GM18520 (cell line): ENCODE results near the gene AP1G1.
"Not testable (repeated sequence)": the region's sequence is repeated elsewhere in the genome, so short reads cannot be mapped to it uniquely, and the experiment has no call there.

ENCODE experiments used
- ATAC-seq: cut with Tn5 transposase; IDR thresholded peaks from one replicate; pipeline ENCODE4 v1.9.1; 2021; ENCODE audit not compliant: unreplicated experiment

AP1G1 gene

DNA sequence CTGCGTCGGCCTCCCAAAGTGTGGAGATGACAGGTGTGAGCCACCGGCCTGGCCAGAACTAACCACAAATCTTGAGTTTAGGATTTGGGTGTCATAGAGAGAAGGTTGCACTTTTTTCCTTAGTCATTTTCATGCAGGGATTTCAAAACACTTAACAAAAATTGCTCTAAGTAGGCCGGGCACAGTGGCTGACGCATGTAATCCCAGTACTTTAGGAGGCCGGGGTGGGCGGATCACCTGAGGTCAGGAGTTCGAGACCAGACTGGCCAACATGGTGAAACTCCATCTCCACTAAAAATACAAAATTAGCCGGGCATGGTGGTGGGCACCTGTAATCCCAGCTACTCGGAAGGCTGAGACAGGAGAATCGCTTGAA lies 1.5 kb upstream of the AP1G1 start:
- not testable (repeated sequence) for ATAC-seq

DNA sequence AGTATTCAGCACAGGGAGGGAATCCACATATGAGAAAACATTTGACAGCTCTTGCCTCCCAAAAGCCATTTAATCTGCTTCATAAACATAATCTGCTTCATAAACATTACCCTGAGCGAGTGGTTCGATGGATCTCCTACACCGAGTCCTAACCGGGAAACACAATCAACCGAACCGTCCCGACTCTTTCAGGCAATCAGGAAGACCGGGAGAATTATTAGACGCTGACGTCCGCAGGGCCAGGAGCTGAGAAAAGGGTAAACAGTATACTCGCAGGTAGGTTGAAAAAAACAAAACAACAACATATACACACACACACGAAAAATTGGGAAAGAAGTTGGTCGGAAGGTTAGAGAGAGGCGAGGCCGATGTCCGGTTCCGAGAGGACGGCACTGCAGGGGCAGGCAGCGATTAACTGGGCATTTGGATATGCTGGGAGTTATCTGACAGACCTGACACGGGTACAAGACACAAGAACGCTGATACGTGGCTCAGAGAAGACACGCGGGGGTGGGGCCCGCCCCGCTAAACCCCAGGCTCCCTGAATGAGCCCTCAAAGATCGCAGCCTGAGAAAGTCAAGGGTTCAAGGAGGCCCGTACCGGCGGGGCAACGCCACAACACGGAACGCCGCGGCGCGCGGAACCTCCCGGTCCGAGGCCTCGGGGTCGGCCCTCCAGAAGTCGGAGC lies 585 bp downstream of the AP1G1 start:
- ATAC-seq, result peak; percentile 18

DNA sequence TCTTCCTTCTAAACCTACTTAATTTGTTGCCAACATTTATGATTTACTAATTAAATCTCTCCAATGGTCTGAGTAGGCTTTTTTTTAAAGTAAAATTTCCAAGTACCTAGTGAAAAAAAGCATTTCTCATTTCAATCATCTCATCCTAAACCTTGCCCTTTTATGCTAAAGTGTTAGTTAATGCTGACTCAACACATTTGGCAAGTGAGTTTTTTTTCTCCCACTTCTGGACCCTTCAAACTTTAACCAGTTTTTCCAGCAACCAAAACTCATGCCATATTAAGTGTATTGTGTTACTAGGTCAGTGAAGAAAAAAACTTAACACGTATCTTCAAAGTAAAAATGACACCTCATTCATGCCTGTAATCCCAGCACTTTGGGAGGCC lies 5.3 kb downstream of the AP1G1 start:
- ATAC-seq, result no peak

DNA sequence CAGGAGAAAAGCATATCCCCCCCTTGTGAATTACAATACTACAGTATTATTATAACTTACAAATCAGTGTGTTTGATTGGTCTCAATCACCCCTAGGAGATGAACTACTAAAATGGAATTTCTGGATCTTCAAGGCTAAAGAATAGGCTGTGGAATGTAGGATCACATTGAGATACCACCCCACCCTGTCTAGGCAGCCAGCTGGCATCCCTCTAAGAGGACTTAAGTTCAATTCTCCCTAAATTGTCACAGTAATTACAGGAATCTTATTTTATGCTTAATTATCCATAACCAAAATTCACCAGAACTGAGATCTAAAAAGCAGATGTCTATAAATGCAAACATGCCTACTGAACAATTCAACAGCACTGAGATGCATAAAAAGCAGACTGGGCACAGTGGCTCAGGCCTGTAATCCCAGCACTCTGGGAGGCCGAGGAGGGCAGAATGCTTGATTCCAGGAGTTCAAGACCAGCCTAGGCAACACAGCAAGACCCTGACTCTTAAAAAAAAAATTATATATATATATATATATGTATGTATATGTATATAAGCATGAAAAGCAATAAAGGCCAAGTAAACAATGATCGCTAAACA lies 12.0 kb downstream of the AP1G1 start:
- ATAC-seq, result no peak

DNA sequence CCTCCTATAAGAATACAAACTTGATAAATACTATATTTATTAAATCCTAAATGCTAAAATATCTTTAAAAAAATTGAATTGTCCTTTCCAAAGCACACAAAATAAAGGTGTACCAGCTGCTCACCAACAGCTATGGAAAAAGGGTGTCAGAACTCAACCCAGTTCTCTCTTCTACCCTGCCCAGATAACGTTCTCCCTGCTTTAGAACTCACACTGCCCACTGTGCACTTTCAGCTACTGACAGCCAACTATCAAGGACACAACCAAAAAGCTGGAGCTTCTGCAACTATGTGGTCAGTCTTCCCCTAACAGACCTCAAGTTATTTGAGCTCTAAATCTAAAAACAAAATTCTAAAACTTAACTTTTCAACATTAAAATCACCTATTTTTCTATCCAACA lies 13.7 kb downstream of the AP1G1 start:
- ATAC-seq, result no peak

DNA sequence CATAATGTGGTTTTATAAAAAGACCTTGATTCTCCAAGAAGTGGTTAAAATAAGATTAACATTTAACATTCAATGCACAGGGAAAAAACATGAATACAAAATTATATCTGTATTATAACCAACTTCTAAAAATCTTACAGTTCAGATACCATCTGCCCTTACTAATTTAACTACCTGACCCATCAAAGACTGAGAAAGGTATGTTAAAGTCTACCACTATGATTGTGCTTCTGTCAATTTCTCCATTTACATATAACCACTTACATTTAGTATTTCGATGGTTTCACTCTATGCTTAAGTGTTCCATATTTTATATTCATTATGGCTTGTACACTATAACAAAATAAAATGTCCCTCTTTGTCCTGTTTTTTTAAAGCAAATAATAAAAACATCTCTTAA lies 14.6 kb downstream of the AP1G1 start:
- no peak for ATAC-seq

DNA sequence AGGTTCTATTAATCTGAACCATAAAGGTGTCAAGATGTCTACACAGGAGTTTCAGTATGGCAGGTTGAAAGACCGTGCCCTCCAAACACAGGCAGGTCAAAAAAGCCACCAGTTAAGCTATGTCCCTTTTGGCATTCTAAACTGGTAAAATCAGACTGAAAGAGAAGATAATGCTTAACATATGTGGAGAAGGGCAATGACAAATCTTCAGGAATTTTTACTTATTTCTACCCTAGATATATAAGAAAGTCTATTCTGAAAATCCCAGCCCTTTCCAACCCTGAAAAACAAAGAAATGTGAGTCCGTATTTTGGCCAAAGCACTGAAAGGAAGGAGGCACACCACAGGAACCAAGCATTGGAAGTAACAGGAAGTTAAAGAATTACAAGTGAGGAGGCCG lies 16.5 kb downstream of the AP1G1 start:
- ATAC-seq, result no peak

DNA sequence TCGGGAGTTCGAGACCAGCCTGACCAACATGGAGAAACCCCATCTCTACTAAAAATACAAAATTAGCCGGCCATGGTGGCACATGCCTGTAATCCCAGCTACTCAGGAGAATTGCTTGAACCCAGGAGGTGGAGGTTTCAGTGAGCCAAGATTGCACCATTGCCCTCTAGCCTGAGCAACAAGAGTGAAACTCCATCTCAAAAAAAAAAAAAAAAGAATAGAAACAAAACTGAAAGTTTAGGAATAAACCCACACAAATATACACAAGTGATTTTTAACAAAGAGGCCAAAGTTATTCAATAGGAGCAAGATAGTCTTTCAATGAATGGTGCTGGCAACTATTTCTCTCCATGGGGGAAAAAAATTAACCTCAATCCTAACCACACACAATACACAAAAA lies 18.3 kb downstream of the AP1G1 start:
- not testable (repeated sequence) for ATAC-seq

DNA sequence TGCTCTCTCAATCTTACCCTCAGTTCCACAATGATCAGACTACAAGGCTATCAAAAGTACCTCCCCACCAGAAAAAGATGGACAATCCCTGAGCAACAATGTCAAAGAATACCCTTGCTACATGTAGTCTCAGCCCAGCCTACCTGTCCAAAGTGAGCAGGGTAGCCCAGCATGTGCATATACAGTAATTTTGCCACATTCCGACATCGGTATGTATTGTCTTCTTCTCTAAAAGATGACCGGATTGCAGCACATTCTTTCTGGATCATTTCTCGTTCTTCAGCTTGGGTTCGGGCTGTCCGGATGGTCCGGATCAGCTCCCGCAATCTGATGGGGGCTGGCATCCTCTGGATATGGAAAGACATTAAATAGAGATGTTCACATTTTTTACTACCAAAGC lies 19.5 kb downstream of the AP1G1 start:
- no peak for ATAC-seq

DNA sequence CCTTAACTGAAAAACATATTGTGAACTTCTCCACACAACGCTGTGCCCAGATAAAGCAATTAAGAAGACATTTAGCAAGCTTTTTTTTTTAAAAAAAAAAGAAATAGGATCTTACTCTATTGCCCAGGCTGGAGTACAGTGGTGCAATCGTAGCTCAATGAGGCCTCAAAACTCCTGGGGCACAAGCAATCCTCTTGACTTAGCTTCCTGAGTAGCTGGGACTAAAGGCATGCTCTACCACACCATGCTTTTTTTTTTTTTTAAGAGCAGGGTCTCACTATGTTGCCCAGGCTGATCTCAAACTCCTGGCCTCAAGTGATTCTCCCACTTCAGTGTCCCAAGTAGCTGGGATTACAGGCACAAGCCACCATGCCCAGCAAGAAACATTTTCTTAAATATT lies 20.1 kb downstream of the AP1G1 start:
- no peak for ATAC-seq

DNA sequence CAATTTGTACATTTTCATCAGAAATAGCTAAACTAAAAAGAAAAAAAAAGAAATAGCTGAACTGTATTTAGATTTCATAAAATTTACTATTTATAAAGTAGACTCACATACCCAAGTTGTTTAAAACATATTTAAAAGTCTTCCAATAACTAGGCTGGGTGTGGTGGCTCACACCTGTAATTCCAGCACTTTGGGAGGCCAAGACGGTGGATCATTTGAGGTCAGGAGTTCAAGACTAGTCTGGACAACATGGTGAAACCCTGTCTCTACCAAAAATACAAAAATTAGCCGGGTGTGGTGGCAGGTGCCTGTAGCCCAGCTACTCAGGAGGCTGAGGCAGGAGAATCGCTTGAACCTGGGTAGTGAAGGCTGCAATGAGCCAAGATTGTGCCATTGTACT lies 23.5 kb downstream of the AP1G1 start:
- ATAC-seq, result not testable (repeated sequence)

DNA sequence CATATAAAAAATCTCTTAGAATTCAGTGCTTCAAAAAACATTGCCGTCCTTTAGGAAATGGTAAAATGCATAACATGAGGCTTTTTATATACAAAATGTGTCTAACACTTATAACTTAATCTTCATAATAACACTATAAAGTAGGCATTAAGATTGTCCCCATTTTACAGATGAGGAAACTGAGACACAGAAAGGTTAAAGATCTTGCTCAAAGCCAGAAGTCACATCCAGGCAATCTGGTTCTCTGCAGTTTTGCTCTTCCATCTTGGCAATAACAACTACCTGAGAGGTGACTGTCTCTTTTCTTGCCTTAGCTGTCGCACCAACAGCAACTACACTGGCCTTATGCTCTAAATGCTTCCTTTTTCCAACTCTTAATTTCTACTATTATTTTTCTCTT lies 24.5 kb downstream of the AP1G1 start:
- no peak for ATAC-seq

DNA sequence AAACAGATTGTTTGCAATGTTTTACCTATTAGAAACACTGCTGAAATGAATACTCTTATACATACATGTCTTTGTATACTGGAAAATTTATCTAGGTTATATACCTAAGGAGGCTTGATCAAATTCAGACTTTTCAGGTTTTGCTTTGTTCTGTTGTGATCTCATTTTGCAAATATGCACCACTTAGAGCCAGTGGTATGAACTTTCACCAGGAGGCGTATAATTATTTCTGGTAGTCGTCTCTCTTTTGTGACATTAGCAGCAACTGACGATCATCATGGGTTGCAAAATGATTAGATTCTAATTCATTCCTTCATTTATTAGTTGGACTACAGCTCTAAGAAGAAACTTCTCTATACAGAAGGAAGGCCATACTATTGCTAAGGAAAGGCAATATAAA lies 26.9 kb downstream of the AP1G1 start:
- ATAC-seq, result no peak

DNA sequence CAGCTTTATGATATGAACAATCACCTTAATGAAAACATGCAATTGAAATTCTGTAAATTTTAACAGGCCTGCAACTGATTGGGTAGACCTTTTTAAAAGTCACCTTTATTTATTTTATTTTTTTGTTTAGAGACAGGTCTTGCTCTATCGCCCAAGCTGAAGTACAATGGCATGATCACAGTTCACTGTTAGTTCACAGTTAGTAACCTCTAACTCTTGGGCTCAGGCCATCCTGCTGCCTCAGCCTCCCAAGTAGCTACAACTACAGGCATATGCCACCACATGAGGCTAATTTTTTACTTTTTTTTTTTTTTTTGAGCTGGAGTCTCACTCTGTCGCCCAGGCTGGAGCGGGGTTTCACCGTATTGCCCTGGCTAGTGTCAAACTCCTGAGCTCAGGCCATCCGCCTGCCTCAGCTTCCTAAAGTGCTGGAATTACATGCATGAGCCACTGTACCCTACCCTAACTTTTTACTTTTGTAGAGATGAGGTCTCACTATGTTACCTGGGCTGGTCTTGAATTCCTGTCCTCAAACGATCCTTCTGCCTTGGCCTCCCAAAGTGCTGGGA lies 28.0 kb downstream of the AP1G1 start:
- no peak for ATAC-seq

DNA sequence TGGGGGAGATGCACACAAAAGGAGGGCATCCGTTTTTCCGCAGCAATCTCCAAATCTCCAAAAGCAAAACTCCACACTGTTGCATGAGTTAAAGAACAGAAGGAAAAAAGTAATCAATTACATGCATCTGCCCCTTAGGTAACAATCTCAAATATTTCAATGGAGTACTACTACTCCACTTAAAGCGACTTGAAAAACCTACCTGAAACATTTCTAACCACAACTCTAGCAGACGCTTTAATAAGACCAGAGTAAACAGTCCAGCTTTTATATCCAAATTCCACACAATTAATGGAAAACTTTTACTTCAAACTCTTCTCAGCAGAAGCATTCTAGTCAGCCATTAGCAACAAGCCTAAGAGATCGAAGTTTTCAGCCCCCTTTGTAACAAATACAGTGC lies 29.9 kb downstream of the AP1G1 start:
- no peak for ATAC-seq

DNA sequence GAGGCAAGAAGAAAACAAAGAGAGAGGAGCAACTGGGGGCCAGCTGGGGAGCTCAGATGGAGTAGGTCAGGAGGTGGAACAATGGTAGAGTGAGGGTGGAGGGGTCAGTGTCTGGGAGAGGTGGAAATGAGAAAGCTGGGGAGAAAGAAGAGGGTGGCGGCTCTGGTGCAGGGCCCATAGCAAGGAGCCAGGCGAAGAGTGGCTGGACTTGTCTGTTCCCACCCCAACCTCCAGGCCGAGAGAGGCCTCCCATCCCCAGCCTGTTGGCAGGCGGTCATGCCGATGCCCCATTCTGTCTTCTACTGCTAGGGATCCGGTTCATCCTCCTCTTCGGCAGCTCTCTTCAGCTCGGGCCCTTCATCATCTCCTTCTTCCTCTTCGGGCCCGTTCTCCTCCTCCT lies 31.3 kb downstream of the AP1G1 start:
- ATAC-seq, result no peak

DNA sequence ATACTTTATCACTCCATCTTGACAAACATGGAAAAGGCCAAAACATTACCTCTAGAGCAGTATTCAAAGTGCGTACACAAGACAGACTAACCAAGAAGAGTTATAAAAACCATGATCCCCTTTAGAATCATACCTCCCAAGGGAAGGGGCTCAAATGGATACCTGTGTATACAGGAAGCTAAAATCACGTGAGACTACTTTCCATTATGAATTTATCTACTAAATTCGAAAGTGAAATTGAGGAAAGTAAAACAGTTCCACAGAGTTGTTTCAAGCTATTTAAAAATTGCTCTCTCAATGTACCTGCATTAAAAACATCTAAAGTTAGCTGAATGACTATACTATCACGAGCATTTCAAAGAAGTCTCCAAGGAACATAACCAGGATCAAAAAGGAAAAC lies 32.7 kb downstream of the AP1G1 start:
- no peak for ATAC-seq

DNA sequence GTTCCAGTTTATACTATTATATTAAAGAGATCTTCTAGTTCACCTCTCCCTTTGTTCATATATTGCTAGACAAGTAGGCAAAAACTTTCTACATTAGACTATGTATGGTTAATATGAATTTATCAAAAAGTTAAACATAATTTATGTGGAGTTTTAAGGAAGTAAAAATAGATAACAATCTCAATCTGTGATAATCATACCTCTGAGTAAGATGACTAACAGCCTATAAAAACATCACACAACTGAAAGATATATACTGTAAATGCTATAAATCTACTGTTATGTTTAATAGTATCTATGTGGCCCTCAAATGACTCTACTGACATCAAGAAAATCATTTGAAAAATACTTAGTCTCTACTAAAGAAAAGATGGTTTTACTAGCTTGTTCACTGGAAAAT lies 37.1 kb downstream of the AP1G1 start:
- no peak for ATAC-seq

DNA sequence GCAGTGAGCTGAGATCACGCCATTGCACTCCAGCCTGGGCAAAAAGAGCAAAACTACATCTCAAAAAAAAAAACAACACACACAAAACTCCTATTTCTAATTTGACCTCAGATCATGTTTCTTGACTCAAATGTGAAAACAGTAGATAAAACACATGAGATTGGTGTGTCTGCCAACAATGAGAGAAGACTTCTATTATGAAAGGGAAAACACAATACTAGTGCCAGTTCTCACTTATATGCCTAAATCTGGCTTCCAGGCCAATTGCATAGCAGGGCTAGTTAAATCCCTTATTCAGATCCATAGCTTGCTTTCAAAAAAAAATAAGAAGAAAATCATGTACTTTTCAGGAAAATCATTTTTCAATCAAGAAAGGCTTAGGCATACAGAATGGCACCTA lies 39.4 kb downstream of the AP1G1 start:
- no peak for ATAC-seq

DNA sequence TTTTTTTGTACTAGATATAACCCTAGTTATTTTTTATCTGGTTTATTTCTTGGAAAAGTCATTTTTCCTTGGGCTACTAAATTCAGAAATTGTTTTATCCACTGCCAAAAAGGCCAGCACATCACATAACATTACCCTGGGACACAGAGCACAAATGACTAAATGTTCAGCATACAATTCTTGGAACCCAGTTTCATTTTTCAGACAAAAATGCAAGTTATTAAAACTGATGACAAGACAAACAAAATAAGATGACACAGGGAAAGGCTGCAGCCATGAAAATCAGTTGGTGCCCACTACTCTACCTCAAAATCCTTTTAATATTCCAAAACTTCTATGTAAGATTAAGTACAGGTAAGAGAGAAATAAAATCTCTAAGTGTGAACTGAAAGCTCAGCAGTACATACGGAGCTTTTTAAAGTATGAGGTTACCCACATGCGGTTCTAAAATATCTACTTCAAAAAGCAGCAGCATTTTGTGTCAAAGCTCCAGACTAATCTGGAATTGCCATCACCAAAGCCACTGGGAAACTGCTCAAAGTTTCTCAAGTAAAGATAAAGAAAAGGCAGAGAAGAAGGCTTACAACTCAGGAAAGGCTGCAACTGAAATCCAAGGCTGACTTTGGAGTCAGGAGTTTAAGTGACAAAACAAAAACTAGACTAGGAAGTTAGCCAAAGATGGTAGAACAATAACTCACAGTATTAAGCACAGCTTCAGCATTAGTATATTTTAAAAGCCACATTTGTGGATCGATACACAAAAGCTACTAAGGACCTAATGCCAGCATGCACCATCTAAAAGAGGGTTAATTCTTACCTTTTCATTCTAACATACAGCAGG lies 41.4 kb downstream of the AP1G1 start:
- ATAC-seq, result no peak

DNA sequence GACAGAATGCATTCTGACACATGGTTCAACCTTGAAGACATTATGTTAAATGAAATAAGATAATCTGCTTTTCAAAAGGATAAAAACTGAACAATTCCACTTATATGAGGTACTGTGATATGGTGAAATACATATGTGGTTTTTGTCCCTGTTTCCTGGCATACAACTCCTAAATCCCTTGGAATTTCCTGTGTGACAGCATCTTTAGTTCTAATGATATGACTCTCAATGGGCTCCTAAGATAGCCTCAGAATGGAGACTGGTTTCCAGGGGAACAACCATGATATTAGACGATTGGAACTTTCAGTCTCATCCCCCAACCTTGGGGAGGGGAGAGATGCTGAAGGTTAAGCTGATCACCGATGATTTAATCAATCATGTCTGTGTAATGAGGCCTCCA lies 46.4 kb downstream of the AP1G1 start:
- no peak for ATAC-seq

DNA sequence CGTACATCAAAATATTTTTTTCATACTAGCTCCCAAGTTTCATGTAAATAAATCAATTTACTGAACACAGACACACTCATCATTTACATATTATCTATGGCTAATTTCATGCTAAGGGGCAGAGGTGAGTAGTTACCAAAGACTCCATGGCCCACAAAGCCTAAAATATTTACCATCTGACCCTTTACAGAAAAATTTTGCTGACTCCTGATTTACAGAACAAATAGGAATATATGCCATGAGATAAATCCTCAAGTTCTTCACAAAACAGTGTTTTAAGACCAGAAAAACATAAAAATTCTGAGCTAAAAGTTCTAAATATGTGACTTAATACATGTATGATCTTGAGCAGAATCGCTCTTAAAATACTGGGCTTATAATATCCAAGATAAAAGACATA lies 47.5 kb downstream of the AP1G1 start:
- ATAC-seq, result no peak
